Fibroblast of the conjunctiva (primary cell): ENCODE measurements around the gene EIF4G3.
"Not testable (repeated sequence)": the region's sequence is repeated elsewhere in the genome, so short reads cannot be mapped to it uniquely, and the experiment has no call there.

Experiments
- DNase-seq: peaks from one replicate; pipeline ENCODE4 v3.0.0-alpha.2; 2010; ENCODE audit warnings: low read depth

The EIF4G3 gene

DNA sequence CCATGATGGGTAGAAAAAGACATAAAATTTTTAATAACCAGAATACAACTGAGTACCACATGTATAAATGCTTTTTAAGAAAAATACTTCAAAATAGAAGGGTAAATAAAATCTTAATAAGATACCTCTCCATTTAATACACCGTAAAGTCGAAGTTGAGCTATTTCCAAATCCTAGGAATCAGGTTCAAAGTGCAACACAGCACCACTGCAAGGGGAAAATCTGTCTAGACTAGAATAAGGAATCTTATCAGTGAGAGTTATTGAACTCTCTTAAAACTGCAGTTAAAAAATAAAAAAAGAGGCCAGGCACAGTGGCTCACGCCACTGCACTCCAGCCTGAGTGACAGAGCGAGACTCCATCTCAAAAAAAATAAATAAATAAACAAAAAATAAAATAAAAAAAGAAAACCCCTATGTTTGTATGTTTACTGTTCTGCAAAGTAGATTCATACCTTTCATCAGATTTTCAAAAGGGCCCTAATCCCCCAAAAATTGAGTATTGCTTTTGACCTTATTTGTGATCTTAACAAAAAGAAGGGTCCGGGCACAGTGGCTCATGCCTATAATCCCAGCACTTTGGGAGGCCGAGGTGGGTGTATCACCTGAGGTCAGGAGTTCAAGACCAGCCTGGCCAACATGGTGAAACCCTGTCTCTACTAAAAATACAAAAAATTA lies 109.0 kb downstream of the EIF4G3 start:
- DNase-seq: no peak

DNA sequence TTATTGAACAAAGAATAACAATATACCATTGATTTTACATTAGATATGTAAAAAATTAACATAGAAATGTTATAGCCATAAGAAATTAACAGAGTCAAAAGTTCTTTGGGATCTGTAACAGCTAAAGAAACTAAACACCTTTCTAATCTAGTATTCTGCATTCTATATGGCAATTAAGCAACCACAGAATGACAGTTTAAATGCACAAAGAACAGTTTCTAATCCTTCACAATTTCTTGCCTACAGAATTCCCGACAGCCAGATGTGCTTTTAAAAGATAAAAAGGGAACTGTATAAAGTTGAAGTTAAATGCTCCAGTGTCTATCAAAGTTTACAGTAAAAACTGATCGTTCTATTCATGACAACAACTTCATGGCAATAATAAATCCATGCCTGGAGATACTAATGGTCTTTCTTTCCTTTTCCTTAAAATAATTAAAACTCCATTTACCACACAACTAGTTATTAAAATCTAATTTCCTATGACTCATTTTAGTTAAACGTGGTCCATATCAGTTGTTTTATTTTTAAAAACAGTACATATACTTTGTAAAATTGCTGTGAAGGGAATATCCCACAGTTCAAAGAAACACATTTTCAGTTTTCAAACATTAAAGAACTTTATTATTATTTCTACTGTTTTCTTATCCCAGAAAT lies 110.2 kb downstream of the EIF4G3 start:
- no peak for DNase-seq

GRCh38 chr1:21065851-21066250 lies 110.8 kb downstream of the EIF4G3 start:
- no peak for DNase-seq

GRCh38 chr1:21064057-21064456 lies 112.6 kb downstream of the EIF4G3 start:
- no peak for DNase-seq

DNA sequence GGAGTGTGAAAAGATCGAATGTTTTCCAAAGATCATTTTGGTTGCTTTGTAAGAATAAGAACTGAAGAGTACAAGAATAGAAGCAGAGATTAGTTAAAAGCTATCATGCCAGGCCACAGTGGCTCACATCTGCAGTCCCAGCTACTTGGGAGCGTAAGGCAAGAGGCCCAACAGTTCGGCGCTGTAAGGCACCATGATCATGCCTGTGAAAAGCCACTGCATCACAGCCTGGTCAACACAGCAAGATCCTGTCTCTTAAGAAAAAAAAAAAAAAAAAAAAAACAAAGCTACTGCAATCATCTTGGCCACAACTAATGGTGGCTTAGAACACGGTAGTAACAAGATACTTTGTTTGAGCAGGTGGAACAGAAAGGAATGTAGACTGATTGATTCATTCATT lies 116.2 kb downstream of the EIF4G3 start:
- no peak for DNase-seq

- DNase-seq: no peak
Measured at GRCh38 chr1:21059021-21059420, 117.7 kb downstream of the EIF4G3 start.

- no peak for DNase-seq
Measured at GRCh38 chr1:21058035-21058793, 118.5 kb downstream of the EIF4G3 start.

DNA sequence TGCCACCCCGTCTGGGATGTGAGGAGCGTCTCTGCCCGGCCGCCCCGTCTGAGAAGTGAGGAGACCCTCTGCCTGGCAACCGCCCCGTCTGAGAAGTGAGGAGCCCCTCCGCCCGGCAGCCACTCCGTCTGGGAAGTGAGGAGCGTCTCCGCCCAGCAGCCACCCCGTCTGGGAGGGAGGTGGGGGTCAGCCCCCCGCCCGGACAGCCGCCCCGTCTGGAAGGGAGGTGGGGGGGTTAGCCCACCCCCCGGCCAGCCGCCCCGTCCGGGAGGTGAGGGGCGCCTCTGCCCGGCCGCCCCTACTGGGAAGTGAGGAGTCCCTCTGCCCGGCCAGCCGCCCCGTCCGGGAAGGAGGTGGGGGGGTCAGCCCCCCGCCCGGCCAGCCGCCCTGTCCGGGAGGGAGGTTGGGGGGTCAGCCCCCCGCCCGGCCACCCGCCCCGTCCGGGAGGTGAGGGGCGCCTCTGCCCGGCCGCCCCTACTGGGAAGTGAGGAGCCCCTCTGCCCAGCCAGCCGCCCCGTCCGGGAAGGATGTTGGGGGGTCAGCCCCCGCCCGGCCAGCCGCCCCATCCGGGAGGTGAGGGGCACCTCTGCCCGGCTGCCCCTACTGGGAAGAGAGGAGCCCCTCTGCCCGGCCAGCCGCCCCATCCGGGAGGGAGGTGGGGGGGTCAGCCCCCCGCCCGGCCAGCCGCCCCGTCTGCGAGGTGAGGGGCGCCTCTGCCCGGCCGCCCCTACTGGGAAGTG lies 123.3 kb downstream of the EIF4G3 start:
- not testable (repeated sequence) for DNase-seq

DNA sequence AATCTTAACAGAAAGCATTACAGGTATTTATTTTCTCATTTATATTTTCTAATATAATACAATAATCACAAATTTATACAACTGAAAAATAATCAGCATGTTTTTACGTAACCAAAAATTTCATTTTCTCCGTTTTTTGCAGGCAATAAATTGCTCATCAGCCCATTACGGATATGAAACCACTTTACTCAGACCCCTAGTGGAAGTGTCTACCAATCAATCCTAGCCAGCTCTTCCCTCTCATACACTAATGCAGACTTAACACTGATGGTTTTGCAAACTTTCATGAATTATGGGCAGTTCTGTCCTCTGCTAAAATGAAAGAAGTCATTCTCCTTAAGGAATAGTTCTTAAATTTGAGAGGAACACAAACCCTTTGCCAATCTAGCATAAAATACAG lies 124.7 kb downstream of the EIF4G3 start:
- no peak for DNase-seq

DNA sequence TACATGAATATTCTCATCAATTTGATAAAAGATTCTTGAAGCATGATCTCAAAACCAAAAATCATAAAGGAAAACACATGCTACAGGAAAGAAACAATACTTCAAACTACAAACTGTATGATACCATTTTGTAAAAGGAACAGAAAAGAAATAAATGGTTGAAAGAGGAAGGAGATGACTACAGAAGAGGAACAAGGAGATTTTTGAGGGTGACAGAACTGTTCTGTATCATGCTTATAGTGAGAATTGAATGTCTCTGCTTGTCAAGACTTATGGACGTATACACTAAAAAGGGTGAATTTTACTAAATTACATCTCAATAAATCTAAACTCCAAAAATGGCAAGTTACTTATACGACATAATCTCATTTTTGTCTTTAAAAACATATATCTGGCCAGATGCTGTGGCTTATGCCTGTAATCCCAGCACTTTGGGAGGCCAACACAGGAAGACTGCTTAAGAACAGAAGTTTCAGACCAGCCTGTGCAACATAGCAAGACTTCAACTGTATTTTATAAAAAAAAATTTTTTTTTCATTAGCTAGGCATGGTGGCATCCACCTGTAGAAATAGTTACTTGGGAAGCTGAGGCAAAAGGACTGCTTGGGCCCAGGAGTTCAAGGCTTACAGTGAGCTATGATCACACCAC lies 125.4 kb downstream of the EIF4G3 start:
- DNase-seq: no peak

DNA sequence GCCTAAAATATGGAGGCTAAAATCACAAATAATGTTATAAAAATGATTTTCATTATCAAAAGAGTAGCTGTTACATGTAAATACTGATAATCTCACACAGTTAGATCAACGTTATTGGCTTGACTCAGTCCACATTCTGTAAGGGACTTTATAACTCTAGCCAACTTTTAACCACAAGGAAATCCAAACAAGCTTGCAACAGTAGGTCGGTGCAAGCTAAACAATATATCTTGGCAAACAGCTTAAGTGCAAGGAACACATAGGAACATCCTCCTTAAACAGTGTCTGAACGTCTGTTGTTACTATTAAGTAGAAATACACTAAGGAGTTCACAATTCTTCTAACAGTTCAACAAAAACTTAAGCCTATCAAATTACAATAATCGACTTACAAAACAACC lies 126.7 kb downstream of the EIF4G3 start:
- DNase-seq: peak; percentile 63

DNA sequence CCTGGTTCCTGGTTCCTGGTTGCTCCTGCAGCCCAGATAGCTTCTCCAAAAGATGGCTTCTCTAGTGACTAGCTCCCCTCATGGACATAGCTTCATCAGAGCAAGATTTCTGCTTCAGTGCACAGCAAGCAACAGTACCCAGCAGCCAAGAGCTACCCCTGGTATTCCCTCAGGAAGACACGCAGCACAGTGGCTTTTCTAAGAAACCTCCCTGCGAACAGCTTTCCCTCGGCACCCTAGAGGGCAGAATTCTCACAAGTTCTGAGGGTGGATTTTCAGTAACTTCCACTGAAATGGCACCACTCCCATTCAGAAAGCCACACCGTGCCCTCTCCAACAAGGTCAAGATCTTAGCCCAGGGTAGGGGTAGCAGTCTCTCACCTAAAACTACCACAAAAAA lies 128.2 kb downstream of the EIF4G3 start:
- DNase-seq: no peak

- DNase-seq: no peak
Measured at GRCh38 chr1:21046132-21046531, 130.6 kb downstream of the EIF4G3 start.

DNA sequence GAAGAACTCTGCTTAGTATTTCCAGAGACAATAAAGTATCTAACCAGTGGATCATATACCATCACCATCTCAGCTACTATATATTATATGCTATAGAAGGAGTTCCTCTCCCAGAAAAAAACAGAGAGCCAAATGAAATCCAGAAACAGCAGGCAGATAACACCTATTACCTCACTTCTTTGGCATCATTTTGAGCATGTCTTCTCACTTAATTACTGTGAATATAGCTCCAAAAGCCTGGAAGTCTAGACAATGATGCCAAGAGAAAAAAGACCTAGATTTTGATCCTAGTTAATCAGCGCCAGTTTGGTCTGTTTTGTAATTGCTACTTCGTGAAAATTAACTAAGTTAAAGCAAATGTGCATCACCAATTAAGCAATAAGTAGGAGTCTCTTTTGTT lies 131.3 kb downstream of the EIF4G3 start:
- DNase-seq: no peak

DNA sequence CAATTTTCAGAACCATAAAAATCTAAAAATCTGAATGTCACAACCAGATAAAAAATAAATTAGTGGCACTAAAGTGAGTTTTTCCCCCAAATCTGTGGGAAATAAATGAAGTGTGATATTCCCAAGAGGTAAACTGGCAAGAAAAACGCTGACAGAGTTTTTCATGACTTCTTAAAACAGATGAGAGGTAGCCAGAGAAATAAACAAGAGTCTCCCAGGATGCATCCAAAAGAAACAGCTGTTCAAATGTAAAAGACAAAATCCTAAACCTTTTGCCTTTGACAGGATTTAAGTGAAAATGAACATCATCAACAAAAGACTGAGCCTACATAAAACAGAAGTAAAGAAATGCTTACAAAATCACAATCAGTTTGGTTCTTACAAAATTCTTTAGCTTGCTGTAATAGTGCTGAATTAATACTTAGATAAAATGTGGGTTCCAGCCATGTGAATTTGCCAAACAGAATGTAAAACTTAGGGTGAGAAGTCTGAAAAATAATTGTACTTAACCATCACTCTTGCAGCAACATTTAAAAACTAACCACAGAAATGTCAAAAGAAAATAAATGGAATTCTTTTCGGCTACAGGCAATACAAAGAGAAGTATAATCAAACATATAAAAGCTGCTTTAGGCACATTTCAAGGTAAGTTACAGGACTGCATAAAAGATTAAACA lies 133.6 kb downstream of the EIF4G3 start:
- DNase-seq: no peak

GRCh38 chr1:21041541-21041940 lies 135.2 kb downstream of the EIF4G3 start:
- no peak for DNase-seq

GRCh38 chr1:21037091-21037490 lies 139.6 kb downstream of the EIF4G3 start:
- DNase-seq: no peak

- DNase-seq: no peak
Measured at GRCh38 chr1:21035794-21036193, 140.9 kb downstream of the EIF4G3 start.

GRCh38 chr1:21034725-21035628 lies 141.7 kb downstream of the EIF4G3 start:
- no peak for DNase-seq

- DNase-seq: no peak
Measured at GRCh38 chr1:21032741-21033140, 144.0 kb downstream of the EIF4G3 start.
